Transverse colon (tissue), 3 donors: ENCODE results near the gene ADNP.

Experiments used
- POLR2A ChIP-seq: fragments of 450-650 bp; IDR thresholded peaks from one replicate; pipeline ENCODE4 v1.6.1; 2016; ENCODE audit warnings: antibody characterized with exemption, mild to moderate bottlenecking, moderate library complexity
- TF ChIP-seq, protein P1 (sequence below), 5 experiments: fragments of 200-600 bp in 3 of 5; fragments of 450-650 bp in 2 of 5; sonication (generic) in 3 of 5; IDR thresholded peaks; 1 replicate in 2 of 5; 2 replicates in 3 of 5; pipeline ENCODE4 v1.5.1; 2016 to 2017; ENCODE audit warnings: antibody characterized with exemption in 5 of 5, inconsistent platforms in 3 of 5, mild to moderate bottlenecking in 2 of 5, moderate library complexity in 1 of 5

DNA sequence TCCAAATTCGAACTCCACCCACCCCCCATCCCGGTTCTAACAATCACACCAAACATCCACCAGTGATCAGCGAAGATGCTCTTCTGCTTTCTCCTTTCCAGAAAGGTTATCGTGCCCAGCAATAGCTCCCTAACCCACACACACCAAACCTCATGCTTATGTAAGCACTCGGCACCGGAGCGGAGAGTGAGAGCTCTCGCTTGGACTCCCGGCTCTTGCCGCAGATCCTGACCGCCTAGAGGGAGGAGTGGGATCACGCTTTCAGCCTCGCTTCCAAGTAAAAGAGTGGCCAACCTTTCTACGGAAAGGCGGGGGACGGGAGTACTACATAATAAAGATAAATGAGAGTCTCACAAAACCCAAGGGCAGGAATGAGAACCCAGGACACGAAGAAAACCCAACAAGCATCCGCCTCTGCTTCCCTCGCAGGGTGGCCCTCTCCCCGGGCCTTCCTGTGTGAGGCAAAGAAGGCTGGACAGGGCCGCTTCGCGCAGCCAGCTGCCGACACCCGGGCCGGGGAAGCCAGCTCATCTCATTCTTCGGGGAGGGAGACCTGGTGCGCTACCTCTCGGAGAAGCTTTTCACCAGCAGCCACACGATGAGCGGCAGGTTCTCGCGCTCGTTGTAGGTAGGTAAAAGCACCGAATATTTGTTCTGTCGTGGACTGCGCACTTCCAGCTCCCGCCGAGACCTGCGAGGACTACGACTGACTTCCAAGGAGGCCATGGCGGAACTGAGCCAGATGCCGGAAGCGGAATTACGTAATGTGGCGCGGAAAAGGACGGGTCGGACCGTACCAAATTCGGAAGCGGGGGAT is 26.8 kb upstream of the ADNP start, which contains the start of gene DPM1:
- peak; percentile 94 for TF ChIP-seq POLR2A
- TF ChIP-seq, protein P1, sequence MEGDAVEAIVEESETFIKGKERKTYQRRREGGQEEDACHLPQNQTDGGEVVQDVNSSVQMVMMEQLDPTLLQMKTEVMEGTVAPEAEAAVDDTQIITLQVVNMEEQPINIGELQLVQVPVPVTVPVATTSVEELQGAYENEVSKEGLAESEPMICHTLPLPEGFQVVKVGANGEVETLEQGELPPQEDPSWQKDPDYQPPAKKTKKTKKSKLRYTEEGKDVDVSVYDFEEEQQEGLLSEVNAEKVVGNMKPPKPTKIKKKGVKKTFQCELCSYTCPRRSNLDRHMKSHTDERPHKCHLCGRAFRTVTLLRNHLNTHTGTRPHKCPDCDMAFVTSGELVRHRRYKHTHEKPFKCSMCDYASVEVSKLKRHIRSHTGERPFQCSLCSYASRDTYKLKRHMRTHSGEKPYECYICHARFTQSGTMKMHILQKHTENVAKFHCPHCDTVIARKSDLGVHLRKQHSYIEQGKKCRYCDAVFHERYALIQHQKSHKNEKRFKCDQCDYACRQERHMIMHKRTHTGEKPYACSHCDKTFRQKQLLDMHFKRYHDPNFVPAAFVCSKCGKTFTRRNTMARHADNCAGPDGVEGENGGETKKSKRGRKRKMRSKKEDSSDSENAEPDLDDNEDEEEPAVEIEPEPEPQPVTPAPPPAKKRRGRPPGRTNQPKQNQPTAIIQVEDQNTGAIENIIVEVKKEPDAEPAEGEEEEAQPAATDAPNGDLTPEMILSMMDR (IDR thresholded peaks at IDR 0.05) = no peak
